ENCODE data around the gene NPAS3.

DNA sequence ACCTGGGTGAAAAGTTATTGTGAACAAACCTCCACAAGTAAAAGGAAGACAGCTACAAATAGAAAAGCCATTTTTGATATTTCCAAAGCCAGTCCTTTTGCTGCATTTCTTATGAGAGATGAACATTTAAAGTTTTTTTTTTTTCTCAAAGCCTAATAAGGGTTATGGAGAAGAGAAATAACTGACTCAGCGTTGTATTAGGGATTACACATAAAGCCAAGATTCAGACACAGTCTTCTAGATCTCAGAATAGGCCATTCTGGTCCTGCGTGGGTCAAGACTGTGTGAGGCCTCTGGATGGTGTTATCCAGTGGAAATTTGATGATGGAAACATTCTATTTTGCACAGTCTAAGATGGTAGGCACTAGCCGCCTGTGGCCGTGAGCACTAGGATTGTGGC lies 552.4 kb downstream of the NPAS3 start:
- no peak for TF ChIP-seq POLR2A (IDR thresholded peaks at IDR 0.05; ENCODE audit: low read length)
- TF ChIP-seq, protein P1, sequence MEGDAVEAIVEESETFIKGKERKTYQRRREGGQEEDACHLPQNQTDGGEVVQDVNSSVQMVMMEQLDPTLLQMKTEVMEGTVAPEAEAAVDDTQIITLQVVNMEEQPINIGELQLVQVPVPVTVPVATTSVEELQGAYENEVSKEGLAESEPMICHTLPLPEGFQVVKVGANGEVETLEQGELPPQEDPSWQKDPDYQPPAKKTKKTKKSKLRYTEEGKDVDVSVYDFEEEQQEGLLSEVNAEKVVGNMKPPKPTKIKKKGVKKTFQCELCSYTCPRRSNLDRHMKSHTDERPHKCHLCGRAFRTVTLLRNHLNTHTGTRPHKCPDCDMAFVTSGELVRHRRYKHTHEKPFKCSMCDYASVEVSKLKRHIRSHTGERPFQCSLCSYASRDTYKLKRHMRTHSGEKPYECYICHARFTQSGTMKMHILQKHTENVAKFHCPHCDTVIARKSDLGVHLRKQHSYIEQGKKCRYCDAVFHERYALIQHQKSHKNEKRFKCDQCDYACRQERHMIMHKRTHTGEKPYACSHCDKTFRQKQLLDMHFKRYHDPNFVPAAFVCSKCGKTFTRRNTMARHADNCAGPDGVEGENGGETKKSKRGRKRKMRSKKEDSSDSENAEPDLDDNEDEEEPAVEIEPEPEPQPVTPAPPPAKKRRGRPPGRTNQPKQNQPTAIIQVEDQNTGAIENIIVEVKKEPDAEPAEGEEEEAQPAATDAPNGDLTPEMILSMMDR (IDR thresholded peaks at IDR 0.05) = no peak

All from A549 (cell line).